Mesendoderm (in vitro differentiated cells): Measurements from ENCODE around the gene CDCA5.
A peak's percentile ranks its signal among the peaks of the same experiment; 100 is the strongest.

Source experiments
- DNase-seq: peaks from one replicate; pipeline ENCODE4 v3.0.0; 2013
- H2AK5ac ChIP-seq: 2 replicates; pipeline ENCODE4 v1.6.1; 2013; ENCODE audit warnings: low read length, inconsistent platforms
- H2BK120ac ChIP-seq: 2 replicates; pipeline ENCODE4 v1.6.1; 2013; ENCODE audit warnings: low read depth, mild to moderate bottlenecking, low read length, moderate library complexity, mixed read lengths
- H2BK15ac ChIP-seq: replicated peaks from 2 replicates; pipeline ENCODE4 v1.6.1; 2013; ENCODE audit warnings: low read depth, mild to moderate bottlenecking, moderate library complexity
- H2BK5ac ChIP-seq: 2 replicates; pipeline ENCODE4 v1.6.1; 2013; ENCODE audit warnings: low read length, inconsistent platforms
- H3K18ac ChIP-seq: 2 replicates; pipeline ENCODE4 v1.6.1; 2013; ENCODE audit warnings: mild to moderate bottlenecking, low read length, mixed read lengths
- H3K23ac ChIP-seq: one replicate; pipeline ENCODE4 v1.6.1; 2013; ENCODE audit warnings: low read length
- H3K27ac ChIP-seq: 2 replicates; pipeline ENCODE4 v1.5.1; 2013; ENCODE audit warnings: low read depth, mild to moderate bottlenecking, inconsistent platforms, low read length, moderate library complexity
- H3K27me3 ChIP-seq: 2 replicates; pipeline ENCODE4 v1.6.1; 2013; ENCODE audit warnings: low read length, control low read depth, mild to moderate bottlenecking, inconsistent platforms; ENCODE audit not compliant: insufficient read depth, poor library complexity
- H3K36me3 ChIP-seq: 2 replicates; pipeline ENCODE4 v1.6.1; 2013; ENCODE audit warnings: low read length, inconsistent platforms; ENCODE audit not compliant: control insufficient read depth, insufficient read depth
- H3K4ac ChIP-seq: one replicate; pipeline ENCODE4 v1.6.1; 2013; ENCODE audit warnings: low read depth, mild to moderate bottlenecking, low read length, moderate library complexity
- H3K4me1 ChIP-seq: 2 replicates; pipeline ENCODE4 v1.6.1; 2013; ENCODE audit warnings: low read depth, low read length, inconsistent platforms; ENCODE audit not compliant: control insufficient read depth
- H3K4me2 ChIP-seq: 2 replicates; pipeline ENCODE4 v1.6.1; 2013; ENCODE audit warnings: low read length
- H3K4me3 ChIP-seq: 2 replicates; pipeline ENCODE4 v1.5.1; 2013; ENCODE audit warnings: mild to moderate bottlenecking, low read length
- H3K56ac ChIP-seq: one replicate; pipeline ENCODE4 v1.6.1; 2013; ENCODE audit warnings: low read length
- H3K79me1 ChIP-seq: 2 replicates; pipeline ENCODE4 v1.6.1; 2013; ENCODE audit warnings: low read length, inconsistent platforms
- H3K79me2 ChIP-seq: 2 replicates; pipeline ENCODE4 v1.6.1; 2013; ENCODE audit warnings: mild to moderate bottlenecking, low read length; ENCODE audit not compliant: control insufficient read depth, insufficient read depth
- H3K9ac ChIP-seq: 2 replicates; pipeline ENCODE4 v1.6.1; 2013; ENCODE audit warnings: low read length, inconsistent platforms
- H4K5ac ChIP-seq: one replicate; pipeline ENCODE4 v1.6.1; 2013; ENCODE audit warnings: low read length
- H4K8ac ChIP-seq: one replicate; pipeline ENCODE4 v1.6.1; 2013; ENCODE audit warnings: low read depth, mild to moderate bottlenecking, control low read depth, low read length, moderate library complexity
- WGBS: extraction: QIAGEN DNeasy Blood & Tissue Kit; methylation state at CpG from one replicate; pipeline ENCODE4 v1.1.7; 2013; ENCODE audit warnings: low lambda C conversion rate, missing lambda C conversion rate; ENCODE audit not compliant: insufficient coverage; ENCODE audit errors: extremely low coverage; 5-methylcytosine and 5-hydroxymethylcytosine counted together

The CDCA5 gene

GRCh38 chr11:65053827-65054508, 29.9 kb downstream of the CDCA5 start:
- no peak overlapping the region for H3K23ac ChIP-seq
- H4K5ac ChIP-seq, result no peak overlapping the region
- H2BK120ac ChIP-seq, result no peak overlapping the region
- H3K9ac ChIP-seq, result no peak overlapping the region
- H3K56ac ChIP-seq, result no peak overlapping the region
- no peak overlapping the region for H3K27ac ChIP-seq
- H2AK5ac ChIP-seq, result no peak overlapping the region
- H2BK15ac ChIP-seq, result no peak overlapping the region
- H2BK5ac ChIP-seq, result no peak overlapping the region
- no peak overlapping the region for H3K18ac ChIP-seq
- H3K79me2 ChIP-seq, result no peaks in the 10 kb centered on the region
- no peak overlapping the region for H3K4me3 ChIP-seq
- no peaks in the 10 kb centered on the region for H3K4me1 ChIP-seq
- no peaks in the 10 kb centered on the region for H3K27me3 ChIP-seq
- H4K8ac ChIP-seq, result no peak overlapping the region
- no peaks in the 10 kb centered on the region for H3K36me3 ChIP-seq
- DNase-seq, result no peak
- no peak overlapping the region for H3K4me2 ChIP-seq
- H3K4ac ChIP-seq, result no peak overlapping the region
- H3K79me1 ChIP-seq, result no peaks in the 10 kb centered on the region
- no CpG with 5 or more reads among the region's 8 CpGs for WGBS

GRCh38 chr11:65051398-65051858, 32.4 kb downstream of the CDCA5 start:
- H2BK15ac ChIP-seq, result no peak overlapping the region
- H3K79me2 ChIP-seq, result no peaks in the 10 kb centered on the region
- no peak overlapping the region for H3K56ac ChIP-seq
- no peak overlapping the region for H3K23ac ChIP-seq
- H3K4me2 ChIP-seq, result no peak overlapping the region
- H3K27ac ChIP-seq, result no peak overlapping the region
- H3K4me3 ChIP-seq, result no peak overlapping the region
- H3K9ac ChIP-seq, result no peak overlapping the region
- H4K5ac ChIP-seq, result no peak overlapping the region
- H3K79me1 ChIP-seq, result no peaks in the 10 kb centered on the region
- H3K4ac ChIP-seq, result no peak overlapping the region
- H2AK5ac ChIP-seq, result no peak overlapping the region
- no peak overlapping the region for H2BK120ac ChIP-seq
- H3K4me1 ChIP-seq, result peaks cover 5% of the 10 kb centered on the region
- H2BK5ac ChIP-seq, result no peak overlapping the region
- no peak overlapping the region for H3K18ac ChIP-seq
- no peaks in the 10 kb centered on the region for H3K27me3 ChIP-seq
- no peak overlapping the region for H4K8ac ChIP-seq
- no CpG with 5 or more reads among the region's 9 CpGs for WGBS
- H3K36me3 ChIP-seq, result no peaks in the 10 kb centered on the region
- no peak for DNase-seq

- Histone ChIP-seq H3K36me3 (peaks cover 2% of the 10 kb centered on the region), H4K8ac (no peak overlapping the region), H3K79me2 (no peaks in the 10 kb centered on the region), H3K4me2 (peak overlapping the region; percentile 59), H3K18ac (no peak overlapping the region), H3K79me1 (peaks cover 5% of the 10 kb centered on the region), H3K27ac (no peak overlapping the region), H3K23ac (no peak overlapping the region), H2AK5ac (no peak overlapping the region), H3K4me3 (no peak overlapping the region), H3K9ac (peak overlapping the region; percentile 58), H3K4me1 (peaks cover 5% of the 10 kb centered on the region), H3K27me3 (no peaks in the 10 kb centered on the region), H3K4ac (no peak overlapping the region), H2BK15ac (no peak overlapping the region), H2BK5ac (no peak overlapping the region), H3K56ac (peak overlapping the region; percentile 67), H2BK120ac (no peak overlapping the region), H4K5ac (no peak overlapping the region)
- WGBS, result no CpG with 5 or more reads among the region's 56 CpGs
- no peak for DNase-seq
Measured at GRCh38 chr11:65047581-65048422, 36.0 kb downstream of the CDCA5 start.

- H3K79me2 ChIP-seq, result peaks cover 2% of the 10 kb centered on the region
- WGBS, result no CpG with 5 or more reads among the region's 7 CpGs
- no peak overlapping the region for H2BK15ac ChIP-seq
- no peak overlapping the region for H3K56ac ChIP-seq
- no peak overlapping the region for H4K5ac ChIP-seq
- DNase-seq, result no peak
- H3K4ac ChIP-seq, result no peak overlapping the region
- H3K4me3 ChIP-seq, result no peak overlapping the region
- H3K4me2 ChIP-seq, result no peak overlapping the region
- H3K36me3 ChIP-seq, result peaks cover 2% of the 10 kb centered on the region
- H3K27ac ChIP-seq, result no peak overlapping the region
- H4K8ac ChIP-seq, result no peak overlapping the region
- H3K4me1 ChIP-seq, result peaks cover 5% of the 10 kb centered on the region
- H3K9ac ChIP-seq, result no peak overlapping the region
- no peak overlapping the region for H2BK120ac ChIP-seq
- H2AK5ac ChIP-seq, result no peak overlapping the region
- no peak overlapping the region for H2BK5ac ChIP-seq
- no peak overlapping the region for H3K18ac ChIP-seq
- no peaks in the 10 kb centered on the region for H3K27me3 ChIP-seq
- H3K79me1 ChIP-seq, result peaks cover 7% of the 10 kb centered on the region
- no peak overlapping the region for H3K23ac ChIP-seq
Measured at GRCh38 chr11:65045728-65046127, 38.1 kb downstream of the CDCA5 start.

GRCh38 chr11:65045061-65045460, 38.8 kb downstream of the CDCA5 start:
- Histone ChIP-seq H2AK5ac (no peak overlapping the region), H2BK15ac (no peak overlapping the region), H2BK5ac (no peak overlapping the region), H3K9ac (no peak overlapping the region), H3K27ac (no peak overlapping the region), H3K4me3 (no peak overlapping the region), H3K4ac (no peak overlapping the region), H4K5ac (no peak overlapping the region), H3K79me1 (peaks cover 7% of the 10 kb centered on the region), H3K18ac (no peak overlapping the region), H3K56ac (no peak overlapping the region), H2BK120ac (no peak overlapping the region), H4K8ac (no peak overlapping the region), H3K36me3 (peaks cover 2% of the 10 kb centered on the region), H3K4me1 (peaks cover 5% of the 10 kb centered on the region), H3K23ac (no peak overlapping the region), H3K4me2 (no peak overlapping the region), H3K79me2 (peaks cover 2% of the 10 kb centered on the region), H3K27me3 (no peaks in the 10 kb centered on the region)
- WGBS, result no CpG with 5 or more reads among the region's 5 CpGs
- DNase-seq, result no peak
